Embryonic facial prominence (tissue), 1 donor: ENCODE results near the gene B4GALT1.

Experiments used
- DNase-seq: peaks from one replicate; pipeline ENCODE4 v3.0.0-alpha.2; 2016; ENCODE audit errors: extremely low spot score

The B4GALT1 gene

DNA sequence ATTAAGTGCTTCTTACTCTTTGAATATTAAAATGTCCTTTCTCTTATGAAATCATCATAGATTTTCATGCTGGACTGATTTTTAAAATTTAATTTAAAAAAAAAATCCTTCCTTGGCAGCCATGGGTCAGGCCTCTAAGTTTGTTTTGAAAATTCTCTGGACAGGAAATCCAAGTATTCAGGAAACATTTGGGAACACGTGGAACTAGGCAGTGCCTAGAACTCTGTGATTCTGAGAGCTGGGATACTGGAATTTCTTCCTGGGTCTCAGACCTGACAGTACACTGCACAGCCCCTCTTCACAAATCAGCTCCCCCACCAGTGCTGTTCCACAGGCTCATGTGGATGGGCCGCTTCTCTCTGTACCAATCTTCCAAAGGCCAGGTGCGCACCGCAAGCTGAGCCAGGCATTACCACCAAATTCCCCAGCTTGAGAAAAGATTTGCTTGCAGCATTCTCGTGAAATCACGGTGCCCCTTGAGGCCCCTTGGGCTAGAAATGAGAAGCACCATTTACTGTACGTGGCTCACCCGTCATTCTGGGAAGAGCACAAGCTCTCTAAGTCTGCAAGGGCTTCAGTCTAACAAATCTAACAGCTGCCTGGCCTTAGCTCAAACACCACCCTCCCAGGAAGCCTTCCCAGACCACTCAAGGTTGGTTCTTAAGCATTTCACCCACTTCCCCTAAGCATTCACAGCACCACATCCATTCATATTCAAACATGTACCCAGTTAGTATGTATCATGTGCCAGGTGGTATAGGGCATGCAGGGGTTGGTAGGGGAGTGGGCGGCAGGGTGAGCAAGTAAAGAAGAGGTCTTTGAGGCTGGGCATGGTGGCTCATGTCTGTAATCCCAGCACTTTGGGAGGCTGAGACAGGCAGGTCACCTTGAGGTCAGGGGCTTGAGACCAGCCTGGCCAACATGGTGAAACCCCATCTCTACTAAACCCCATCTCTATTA lies 26.5 kb downstream of the B4GALT1 start:
- DNase-seq = no peak

DNA sequence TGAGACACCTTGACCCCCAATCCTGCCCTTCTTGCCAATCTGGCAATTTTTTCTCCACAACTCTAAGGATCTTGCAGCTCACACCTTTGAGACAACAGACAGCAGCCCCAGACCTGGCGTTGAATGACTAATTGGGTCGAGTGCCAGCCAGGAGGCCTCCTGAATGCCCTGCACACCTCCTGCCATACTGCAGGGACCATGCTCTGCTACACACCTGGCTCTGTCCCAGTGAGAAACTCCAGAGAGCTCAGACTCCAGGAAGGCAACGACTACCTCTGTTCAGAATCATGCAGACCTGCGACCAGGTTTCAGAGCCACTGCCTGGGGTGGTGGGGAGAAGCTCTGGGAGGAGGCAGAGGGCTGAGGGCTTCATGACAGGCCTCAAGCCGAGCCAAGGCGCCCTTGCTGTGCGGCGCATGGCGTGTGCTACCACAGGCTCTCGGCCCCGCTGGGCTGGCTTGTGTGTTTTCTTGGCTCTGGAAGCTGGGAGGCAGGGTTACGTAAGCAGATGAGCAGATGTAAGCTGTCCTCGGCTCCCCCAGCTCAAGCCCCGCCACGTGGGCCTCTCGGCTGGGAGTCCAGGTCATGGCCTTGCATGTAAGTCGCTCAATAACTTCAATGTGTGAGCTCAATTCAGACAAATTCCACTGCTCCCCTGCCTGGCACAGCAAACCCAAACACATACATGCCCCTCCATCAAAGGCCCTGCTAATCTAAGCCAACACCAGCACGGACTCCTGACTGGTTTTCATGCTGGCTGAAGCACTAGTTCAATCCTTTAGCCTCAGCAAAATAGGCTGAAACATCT lies 27.5 kb downstream of the B4GALT1 start:
- DNase-seq = no peak

DNA sequence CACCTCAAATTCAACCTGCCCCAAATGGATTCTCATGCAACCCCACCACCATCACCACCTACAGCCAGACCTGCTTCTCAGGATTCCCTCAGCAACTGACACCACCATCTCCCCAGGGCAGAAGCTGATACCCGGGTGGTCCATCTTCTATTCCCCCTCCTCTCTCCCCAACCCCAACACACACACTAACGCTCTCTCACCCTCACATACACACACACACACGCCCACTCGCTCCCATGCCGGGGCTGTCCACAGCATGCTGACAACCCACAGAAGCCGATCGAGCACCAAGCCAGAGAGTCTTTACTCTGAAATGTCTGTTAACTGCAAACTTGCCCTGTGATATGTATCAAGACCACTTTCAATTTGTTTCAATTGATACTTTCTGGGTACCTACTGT lies 28.4 kb downstream of the B4GALT1 start:
- DNase-seq = no peak

DNA sequence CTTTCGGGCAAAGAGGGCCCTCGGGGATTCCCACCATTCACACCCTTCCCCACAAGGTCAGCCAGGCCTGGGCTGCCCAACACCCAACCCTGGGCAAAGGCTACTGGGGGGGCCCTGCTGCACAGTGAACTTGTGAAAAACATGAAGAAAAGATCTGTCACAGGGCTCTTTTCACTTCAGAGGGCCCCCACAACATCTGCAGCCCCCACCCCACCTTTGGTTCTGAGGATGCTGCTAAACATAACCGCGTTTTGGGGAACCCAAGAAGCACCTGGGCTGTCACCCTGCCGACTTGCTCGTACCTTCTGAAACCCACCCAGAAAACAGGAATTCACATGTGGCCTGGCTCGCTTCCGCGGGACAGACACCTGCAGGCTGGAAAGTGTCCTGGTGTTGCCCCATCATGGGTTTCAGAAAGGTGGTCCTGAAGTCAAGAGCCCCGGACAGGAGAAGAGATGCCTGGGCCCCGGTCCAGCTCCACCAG lies 29.3 kb downstream of the B4GALT1 start:
- no peak for DNase-seq

DNA sequence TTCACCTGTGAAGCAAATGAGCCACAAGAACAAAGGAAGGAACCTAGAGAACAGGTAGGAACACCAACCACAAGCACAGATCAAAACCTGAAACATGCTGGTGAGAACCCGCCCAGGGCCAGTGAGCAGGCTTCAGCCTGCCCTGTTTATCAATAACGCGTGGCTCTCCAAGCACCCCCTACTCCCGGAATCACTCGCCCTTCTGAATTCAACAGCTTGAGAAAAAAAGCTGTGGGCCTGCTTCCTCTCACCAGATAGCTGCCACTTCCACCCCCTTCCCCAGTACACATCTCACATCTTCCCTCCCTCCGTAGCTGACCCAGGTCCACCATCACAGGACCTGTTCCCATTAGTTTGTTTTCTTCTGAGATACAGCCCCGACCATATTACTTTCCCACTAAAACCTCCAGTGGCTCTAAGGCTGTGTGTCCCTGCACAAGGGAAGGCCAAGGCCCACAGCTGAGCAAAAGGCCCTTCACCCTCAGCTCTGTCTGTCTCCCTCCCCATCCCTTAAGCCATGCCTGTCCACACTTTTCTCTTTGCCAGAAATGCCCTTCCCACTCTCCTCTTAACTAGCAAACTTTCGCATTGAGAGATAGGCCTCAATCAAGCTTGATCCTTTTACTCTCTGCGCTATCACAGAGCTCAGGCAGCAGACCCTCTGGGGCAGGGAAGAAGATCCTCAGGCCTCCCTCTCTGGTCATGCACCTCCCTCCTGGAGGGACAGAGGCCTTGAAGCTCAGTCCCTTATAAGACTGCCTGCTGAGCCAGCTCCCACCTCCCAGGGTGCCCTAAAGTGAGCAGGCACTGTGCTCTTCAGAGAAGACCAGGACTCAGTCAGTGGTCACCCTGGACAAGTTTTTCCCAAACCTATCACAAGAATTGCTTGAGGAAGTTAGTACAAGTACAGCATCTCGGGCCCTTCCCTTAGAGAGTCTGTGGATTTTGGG lies 30.1 kb downstream of the B4GALT1 start:
- no peak for DNase-seq

DNA sequence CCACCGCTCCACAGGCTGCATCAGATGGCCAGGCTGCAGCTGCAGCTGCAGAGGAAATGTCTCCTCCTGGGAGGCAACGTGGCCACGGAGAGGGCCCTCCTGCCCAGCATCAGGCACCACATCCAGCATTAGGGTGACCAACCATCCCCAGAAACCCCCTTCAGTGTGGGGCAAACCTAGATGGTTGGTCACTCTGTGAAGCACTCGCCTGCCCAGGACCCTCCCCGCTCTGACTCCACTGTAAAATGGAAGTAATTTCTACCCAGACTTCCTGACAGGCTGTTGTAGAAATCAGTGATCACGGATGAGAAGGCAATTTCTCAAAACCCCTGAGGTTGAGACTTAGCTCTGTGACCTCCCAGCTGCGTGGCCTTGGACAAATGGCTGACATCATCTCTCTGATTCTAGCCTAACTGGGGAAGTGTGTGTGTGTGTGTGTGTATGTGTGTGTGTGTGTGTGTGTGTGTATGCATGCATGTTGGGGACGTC lies 31.6 kb downstream of the B4GALT1 start:
- DNase-seq = no peak

DNA sequence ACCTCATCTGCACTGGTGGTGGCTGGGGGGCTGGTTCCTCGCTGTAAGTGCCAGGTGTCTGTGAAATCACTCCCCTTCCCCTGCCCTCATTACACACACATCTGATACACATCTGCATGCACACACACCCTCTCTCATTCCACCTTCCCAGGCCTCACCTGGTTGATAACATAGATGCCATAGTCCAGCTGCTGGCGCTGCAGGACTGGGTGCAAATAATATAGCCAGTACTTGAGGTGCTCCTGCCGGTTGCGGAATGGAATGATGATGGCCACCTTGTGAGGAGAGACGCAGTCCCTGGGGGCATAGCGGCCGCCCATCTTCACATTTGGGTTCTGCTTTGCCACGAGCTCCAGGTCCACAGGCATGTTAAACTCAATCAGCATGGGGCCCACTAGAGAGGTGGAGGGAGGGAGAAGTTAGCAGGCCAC lies 32.1 kb downstream of the B4GALT1 start:
- DNase-seq = no peak

DNA sequence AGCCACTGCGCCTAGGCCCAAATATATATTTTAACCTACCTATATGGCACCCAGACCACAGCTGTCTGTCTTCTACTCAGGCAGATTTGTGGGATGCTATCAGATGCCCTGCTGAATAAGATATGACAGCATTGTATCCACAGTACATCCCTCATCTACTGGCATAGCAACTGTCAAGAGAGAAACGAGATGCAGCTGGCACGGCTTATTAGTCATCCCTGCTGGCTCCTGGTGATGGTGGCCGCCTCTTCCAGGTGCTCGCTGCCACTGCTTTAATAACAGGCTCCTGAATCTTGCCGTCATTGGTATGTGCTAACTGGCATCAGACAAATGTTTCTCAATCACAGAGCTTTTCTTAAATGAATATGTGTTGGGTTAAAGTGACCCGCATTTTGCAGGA lies 34.0 kb downstream of the B4GALT1 start:
- DNase-seq = no peak

DNA sequence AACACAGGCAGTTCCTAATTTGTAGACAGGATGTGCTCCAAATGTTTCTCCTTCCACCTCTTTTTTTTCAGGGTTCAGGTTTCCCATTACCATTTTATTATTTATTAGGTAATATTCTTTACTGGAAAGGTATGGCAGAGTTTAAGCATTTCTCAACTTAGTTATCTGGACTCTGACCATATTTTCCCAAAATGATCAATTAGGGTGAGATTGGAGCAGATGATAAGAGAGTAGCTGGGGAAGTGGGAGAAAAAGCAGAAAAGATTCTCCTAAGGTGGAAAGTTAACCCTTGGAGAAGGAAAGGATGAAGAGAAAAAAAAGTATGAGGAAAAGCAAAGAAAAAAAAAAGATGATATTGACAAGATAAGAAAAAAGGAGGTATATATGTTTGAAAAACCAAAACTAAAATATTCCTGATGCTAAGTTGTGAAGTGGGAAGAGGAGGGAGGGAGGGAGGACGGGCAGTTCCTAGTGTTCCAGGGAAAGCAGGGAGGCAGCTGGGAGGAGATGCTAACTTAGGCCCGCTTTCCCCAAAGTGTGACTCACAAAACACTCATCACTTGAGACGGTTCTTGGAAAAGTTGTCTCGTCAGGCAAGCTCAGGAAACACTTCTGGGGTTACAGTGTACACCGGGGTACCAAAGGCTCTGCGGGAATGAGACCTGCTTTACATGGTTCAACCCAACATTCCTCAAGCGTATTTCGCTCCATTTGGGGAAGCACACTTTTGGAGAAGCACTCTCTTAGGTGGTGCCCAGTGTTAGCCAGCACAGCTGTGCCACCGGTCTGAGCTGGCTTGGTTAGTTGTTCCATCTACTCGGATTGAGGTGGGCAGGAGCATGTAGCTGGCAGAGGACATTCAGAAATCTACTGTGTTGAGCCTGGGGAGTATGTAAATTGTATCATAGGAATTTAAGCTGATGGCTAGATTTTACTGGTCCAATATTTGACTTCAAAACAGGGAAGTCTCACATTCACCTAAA lies 35.1 kb downstream of the B4GALT1 start:
- no peak for DNase-seq

DNA sequence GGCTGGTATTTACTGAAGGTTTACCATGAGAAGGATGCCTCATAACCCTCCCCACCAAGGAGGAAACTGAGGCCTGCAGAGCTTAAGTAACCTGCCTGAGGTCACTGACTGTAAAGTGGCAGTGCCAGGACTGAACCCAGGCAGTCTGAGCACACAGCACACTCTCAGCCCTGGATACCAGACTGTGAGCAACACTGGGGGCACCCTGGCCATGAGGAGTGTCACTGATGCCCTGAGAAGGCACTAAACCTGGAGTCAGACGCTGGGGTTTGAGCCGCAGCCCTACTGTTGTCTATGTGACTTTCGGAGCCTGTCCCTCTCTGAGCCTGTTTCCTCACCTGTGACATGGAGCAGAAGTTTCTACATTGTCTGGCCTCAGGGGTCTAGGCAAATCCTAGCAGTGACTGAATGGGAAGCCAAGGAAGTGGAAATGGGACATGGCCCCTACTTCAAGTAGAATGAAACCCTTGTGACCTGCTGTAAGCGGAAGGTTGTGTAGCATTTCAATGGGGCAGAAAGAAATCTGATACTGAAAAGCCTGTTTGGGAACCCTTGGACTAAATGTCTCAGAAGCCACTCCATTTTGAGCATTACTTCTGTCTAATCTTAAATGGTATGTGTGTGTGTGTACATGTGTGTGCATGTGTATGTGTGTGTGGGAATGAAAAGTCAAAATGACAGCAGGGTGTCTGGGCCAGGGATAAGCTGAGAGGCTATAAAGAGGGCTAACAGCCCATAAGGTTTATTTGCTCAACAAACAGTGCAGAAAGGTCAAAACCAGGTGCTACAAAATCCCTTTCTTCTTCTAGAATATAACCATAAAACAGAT lies 36.0 kb downstream of the B4GALT1 start:
- DNase-seq = no peak

DNA sequence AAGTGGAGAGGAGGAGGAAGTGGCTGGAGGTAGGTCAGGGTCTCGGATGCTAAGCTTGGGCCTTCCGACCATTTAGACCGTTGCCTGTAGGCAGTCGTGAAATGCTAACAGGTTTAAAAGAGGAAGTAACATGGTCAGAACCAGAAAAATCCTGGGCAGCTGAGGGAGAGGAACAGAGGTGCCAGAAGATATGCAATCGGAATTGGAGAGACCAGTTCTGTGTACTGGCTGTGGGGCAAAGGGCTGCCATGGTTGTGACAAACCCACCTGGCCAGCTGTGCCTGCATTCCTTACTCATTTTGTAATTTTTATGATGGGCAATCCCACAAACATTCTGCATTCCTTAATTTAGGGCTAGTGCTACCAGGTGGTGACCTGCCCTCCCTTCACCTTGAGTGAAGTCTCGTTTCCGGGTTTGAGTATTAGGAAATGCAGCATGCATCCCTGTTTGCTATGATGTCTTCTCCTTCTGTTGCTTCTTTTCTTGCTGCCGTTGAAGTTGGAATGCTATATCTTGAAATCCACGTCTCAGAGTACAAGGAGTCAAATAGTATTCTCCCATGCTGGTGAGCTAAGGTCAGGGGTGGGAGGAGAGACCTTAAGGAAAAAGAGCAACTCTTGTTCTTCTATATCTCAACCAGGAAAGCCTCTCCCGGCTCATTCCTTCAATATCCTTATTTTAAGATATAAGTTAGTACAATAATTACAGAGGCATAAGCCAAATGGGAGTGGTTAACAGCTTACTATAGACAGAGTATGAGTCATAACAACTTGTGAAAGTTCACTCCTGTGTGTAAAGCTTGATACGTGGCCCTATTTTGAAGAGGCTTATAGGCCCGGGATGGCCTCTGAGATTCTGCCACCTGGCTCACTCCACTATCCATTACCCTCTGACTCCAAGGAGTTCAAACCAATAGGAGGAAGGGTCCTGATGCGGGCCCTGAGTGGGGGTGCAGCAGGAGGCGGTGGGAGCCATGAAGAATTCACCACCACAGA lies 37.0 kb downstream of the B4GALT1 start:
- DNase-seq = no peak

DNA sequence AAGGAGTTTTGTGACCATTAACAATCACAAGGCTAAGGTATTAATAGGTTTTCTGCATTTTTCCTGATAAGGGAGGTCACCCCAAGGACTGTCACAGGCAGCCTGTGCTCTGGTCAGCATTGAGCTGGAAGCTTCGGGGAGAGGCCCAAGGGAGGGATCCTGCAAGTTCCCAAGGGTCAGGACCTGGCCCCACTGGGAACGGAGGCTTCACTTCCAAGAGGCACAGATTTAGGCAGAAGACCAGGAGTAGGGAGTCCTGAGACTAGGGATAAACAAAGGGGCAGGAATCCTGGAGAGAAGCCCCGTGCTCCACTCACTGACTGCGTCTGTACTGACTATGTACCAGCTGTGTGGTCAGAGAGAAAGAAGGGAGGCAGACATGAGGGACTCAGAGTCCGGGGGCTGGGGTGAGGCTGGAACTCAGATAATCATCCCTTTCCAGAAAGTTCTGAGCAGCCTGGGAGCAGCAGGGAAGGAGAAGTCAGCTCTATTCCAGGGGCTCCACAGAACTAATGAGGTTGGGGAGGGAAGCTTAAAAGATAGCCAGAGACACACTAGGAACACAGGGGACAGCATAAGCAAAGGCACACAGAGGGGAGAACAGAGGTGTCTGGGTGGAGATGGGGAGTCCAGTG lies 37.8 kb downstream of the B4GALT1 start:
- no peak for DNase-seq

DNA sequence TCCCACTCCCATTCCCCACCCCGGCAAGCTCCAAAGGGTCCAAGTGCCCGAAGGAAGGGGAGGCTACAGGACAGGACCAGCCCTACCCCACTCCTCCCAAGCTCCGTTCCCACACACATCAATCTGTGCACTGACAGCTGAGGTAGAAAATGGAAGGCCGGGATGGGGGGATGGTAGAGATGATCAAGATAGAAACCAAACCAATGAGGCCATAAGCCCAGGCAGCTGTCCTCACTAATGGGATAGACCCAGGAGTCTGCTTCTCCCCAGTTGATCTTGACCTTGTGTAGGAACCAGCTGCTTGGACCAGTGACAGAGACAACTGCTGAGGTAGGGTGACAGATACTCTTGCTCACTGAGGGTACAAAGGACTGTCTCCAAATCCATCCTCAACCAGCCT lies 38.6 kb downstream of the B4GALT1 start:
- DNase-seq = no peak

DNA sequence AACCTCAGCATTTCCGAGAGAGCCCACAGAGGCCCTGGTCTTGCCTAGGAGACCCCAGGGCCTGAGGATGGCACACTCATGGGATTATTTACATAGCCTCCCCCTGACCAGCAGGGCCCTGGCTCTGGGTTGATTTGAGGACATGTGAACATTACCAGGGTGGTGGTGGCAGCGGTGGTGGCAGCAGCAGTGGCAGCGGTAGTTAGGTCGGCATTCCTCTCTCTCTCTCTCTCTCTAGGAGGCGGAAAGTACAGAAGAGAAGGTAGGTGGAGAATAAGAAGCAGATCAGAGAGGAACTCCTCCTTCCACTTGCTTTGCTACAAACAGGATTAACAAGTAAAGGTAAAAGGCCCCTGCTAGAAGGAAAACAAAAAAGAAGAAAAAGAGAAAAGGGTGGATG lies 39.3 kb downstream of the B4GALT1 start:
- DNase-seq = no peak

DNA sequence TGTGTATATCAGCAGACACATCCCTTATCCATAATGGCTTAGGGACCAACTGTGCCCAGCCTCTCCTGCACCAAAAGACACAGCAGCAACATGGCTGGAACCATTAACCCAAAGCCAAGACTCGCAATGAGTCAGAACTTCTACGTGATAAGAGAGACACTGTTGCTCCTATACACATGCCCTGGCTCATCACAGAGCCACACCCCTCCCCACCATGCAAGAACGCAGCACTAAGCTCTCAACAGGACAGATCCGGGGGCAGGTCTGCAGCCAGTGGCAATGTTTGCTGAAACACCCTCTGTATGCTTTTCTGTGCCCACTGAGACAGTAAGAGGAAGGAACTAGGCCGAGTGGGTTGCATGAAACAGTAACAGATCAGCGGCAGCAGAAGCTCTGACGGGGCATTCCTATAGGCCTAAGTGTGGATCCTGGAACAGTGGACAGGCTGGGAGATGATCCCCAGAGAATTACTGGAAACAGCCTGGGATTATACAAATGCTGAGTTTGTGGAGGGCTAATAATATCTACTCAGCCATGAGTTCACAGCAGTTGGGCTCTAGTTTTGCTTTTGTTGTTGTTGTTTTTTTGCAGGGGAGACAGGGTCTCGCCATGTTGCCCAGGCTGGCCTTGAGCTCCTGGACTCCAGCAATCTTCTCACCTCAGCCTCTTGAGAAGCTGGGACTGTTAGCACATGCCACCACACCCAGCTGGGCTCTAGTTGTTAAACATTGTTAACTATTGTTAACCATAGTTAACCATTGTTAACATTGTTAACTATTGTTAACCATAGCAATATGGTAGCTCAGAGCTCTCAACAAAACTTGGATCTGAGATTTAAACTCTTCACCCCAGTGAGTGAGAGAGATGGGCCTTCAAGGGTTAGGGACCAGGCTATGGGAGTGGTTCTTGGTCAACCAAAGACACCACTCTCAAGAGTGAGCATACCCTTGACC lies 41.0 kb downstream of the B4GALT1 start:
- DNase-seq = no peak

DNA sequence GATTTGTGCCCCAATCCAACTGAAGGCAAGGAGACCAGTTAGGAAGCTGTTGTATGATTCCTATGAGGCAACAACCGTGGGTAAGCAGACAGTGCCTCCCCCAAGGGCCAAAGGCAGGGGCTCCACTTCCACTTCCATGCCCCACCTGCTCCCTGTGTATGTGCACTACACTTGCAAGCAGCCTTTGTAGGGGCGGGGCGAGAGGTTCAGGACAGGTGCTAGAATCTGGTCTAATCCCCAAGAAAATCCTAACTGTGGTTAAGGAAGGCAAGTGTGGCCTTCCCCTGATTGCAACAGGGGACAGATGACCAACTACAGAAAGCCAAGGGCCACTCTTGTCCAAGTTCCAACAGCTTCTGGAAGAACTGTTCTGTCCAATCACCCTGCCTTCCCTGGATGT lies 41.7 kb downstream of the B4GALT1 start:
- DNase-seq = no peak
